ENCODE results near the gene JAKMIP1.

Gene JAKMIP1

DNA sequence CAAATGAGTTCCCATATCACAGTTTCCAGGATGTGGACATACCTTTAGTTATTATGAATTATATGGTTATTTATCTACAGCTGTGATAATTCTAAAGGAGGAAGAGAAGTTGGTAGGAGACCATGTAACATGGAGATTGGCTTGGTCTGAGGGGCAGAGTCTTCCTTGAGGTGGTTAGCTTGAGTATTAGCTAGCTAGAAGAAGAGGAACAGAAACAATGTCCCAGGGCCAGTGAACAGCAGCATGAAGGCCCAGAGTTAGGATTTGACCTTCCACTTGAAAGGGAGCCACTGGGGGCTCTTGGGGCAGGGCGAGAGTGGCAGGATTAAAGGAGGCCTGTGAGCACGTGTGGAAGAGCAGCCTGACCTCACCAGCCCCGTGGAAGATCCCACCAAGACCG, 5.6 kb upstream of the JAKMIP1 start:
- H3K36me3 ChIP-seq (ENCODE audit: low read depth), result no peaks in the 10 kb centered on the region
- H3K4me3 ChIP-seq (ENCODE audit: severe bottlenecking), result no peak overlapping the region
- H3K27me3 ChIP-seq (ENCODE audit: insufficient read depth, poor library complexity, severe bottlenecking), result peaks cover 12% of the 10 kb centered on the region
- no peaks in the 10 kb centered on the region for H3K4me1 ChIP-seq (ENCODE audit: insufficient read depth, poor library complexity, severe bottlenecking)
- no peaks in the 10 kb centered on the region for H3K9me3 ChIP-seq (ENCODE audit: severe bottlenecking)
- DNase-seq (ENCODE audit: low spot score), result no peak
- ATAC-seq (ENCODE audit: low read depth), result no peak
- no peak overlapping the region for H3K27ac ChIP-seq (ENCODE audit: poor library complexity, severe bottlenecking)
- TF ChIP-seq, protein P1, sequence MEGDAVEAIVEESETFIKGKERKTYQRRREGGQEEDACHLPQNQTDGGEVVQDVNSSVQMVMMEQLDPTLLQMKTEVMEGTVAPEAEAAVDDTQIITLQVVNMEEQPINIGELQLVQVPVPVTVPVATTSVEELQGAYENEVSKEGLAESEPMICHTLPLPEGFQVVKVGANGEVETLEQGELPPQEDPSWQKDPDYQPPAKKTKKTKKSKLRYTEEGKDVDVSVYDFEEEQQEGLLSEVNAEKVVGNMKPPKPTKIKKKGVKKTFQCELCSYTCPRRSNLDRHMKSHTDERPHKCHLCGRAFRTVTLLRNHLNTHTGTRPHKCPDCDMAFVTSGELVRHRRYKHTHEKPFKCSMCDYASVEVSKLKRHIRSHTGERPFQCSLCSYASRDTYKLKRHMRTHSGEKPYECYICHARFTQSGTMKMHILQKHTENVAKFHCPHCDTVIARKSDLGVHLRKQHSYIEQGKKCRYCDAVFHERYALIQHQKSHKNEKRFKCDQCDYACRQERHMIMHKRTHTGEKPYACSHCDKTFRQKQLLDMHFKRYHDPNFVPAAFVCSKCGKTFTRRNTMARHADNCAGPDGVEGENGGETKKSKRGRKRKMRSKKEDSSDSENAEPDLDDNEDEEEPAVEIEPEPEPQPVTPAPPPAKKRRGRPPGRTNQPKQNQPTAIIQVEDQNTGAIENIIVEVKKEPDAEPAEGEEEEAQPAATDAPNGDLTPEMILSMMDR (IDR thresholded peaks at IDR 0.05; ENCODE audit: poor library complexity, severe bottlenecking), result no peak

DNA sequence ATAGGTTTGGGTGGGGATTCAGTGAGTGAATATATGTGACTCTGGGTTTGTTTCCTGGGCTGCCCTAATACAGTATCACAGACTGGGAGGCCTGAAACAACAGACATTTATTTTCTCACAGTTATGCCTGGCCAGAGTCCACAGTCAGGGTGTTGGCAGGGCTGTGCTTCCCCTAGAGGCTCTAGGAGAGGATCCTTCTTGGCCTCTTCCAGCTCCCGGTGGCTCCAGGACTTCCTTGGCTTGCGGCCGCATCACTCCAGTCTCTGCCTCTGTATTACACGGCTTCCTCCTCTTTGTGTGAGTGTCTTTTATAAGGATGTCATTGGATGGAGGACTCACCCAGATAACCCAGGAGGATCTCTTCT, 5.2 kb upstream of the JAKMIP1 start:
- Histone ChIP-seq H3K36me3 (ENCODE audit: low read depth) (no peaks in the 10 kb centered on the region), H3K27me3 (ENCODE audit: insufficient read depth, poor library complexity, severe bottlenecking) (peaks cover 14% of the 10 kb centered on the region), H3K4me3 (ENCODE audit: severe bottlenecking) (no peak overlapping the region), H3K4me1 (ENCODE audit: insufficient read depth, poor library complexity, severe bottlenecking) (no peaks in the 10 kb centered on the region), H3K9me3 (ENCODE audit: severe bottlenecking) (no peaks in the 10 kb centered on the region), H3K27ac (ENCODE audit: poor library complexity, severe bottlenecking) (no peak overlapping the region)
- DNase-seq (ENCODE audit: low spot score) (no peak), ATAC-seq (ENCODE audit: low read depth) (no peak)
- TF ChIP-seq, protein P1 (IDR thresholded peaks at IDR 0.05; ENCODE audit: poor library complexity, severe bottlenecking), result no peak

DNA sequence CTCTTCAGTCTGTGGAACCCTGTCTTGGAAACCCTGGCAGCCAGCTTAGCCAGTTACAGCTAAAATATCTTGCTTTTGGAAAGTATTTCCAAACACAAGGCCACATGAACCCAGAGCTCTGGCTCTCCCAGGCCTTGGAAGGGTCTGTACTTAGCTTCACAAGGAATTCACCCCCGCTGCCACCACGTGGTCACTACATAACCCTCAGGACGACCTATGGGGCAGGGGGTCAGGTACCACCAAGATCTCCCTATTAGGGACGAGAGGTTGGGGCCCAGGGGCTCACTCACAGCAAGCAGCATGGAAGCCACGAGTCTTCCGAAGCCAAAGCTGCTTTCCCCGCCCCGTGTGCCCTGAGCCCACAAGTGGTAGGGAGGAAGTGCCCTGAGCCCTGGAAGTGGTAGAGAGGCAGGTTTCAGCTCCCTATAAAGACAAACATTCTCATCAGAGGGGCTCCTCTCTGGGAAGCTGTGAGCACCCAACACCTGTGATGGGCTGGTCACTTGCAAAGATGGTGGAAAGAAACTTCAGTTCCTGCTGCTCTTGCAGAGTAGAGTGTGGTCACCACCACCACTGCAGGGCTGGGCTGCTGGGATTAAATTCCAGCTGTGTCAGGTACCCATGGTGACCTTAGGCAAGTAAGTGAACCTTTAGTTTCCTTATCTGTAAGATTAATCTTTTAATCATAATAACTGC, 4.7 kb upstream of the JAKMIP1 start:
- ATAC-seq (ENCODE audit: low read depth) (no peak), DNase-seq (ENCODE audit: low spot score) (no peak)
- no peaks in the 10 kb centered on the region for H3K4me1 ChIP-seq (ENCODE audit: insufficient read depth, poor library complexity, severe bottlenecking)
- no peak overlapping the region for H3K27ac ChIP-seq (ENCODE audit: poor library complexity, severe bottlenecking)
- no peak overlapping the region for H3K4me3 ChIP-seq (ENCODE audit: severe bottlenecking)
- TF ChIP-seq, protein P1 (IDR thresholded peaks at IDR 0.05; ENCODE audit: poor library complexity, severe bottlenecking), result no peak
- H3K27me3 ChIP-seq (ENCODE audit: insufficient read depth, poor library complexity, severe bottlenecking), result peaks cover 14% of the 10 kb centered on the region
- H3K9me3 ChIP-seq (ENCODE audit: severe bottlenecking), result no peaks in the 10 kb centered on the region
- no peaks in the 10 kb centered on the region for H3K36me3 ChIP-seq (ENCODE audit: low read depth)

DNA sequence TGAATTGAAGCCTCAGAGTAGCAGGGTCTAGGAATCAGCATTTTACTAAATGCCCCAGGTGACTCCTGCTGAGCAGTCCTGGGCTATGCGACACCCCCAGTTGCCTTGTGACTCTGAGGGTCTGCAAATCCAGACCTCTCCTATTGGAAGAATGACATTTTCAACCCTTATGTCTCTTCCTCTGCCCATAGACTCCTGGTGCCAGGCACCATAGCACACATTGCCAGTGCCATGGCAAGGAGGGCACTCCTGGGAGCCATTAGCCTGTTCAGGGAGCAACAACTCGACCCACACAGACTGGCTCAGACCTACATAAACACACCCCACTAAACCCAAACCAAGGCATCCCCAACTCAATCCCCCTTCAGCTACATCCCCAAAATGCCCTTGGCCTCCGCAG, 3.7 kb upstream of the JAKMIP1 start:
- Histone ChIP-seq H3K4me3 (ENCODE audit: severe bottlenecking) (no peak overlapping the region), H3K27me3 (ENCODE audit: insufficient read depth, poor library complexity, severe bottlenecking) (peaks cover 19% of the 10 kb centered on the region), H3K4me1 (ENCODE audit: insufficient read depth, poor library complexity, severe bottlenecking) (no peaks in the 10 kb centered on the region), H3K36me3 (ENCODE audit: low read depth) (no peaks in the 10 kb centered on the region), H3K9me3 (ENCODE audit: severe bottlenecking) (no peaks in the 10 kb centered on the region), H3K27ac (ENCODE audit: poor library complexity, severe bottlenecking) (no peak overlapping the region)
- TF ChIP-seq, protein P1 (IDR thresholded peaks at IDR 0.05; ENCODE audit: poor library complexity, severe bottlenecking), result no peak
- ATAC-seq (ENCODE audit: low read depth) (no peak), DNase-seq (ENCODE audit: low spot score) (no peak)

DNA sequence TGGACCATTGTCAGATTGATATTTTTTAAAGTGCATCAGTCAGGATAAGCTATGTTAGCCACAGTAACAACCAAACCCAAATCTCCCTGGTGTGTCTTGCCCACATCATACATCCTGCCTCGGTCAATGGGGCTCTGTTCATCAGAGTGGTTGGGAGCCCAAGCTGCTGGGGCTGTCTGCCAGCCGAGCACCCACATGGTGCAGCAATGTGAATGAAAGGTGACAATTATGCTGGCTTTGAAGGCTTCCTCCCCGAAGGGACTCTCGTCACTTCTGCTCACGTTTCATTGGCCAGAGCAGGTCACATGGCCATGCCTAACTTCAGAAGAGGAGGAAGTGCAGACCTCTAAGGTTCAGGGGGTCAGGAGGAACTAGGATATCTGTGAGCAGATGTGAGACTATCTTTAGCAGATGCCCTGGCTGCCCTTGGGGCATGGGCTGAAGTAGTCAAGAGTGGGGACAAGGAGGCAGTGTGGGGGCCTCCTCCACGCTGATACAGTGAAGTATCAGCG, 1.3 kb upstream of the JAKMIP1 start:
- TF ChIP-seq, protein P1 (IDR thresholded peaks at IDR 0.05; ENCODE audit: poor library complexity, severe bottlenecking), result no peak
- Histone ChIP-seq H3K9me3 (ENCODE audit: severe bottlenecking) (no peaks in the 10 kb centered on the region), H3K27ac (ENCODE audit: poor library complexity, severe bottlenecking) (no peak overlapping the region), H3K36me3 (ENCODE audit: low read depth) (no peaks in the 10 kb centered on the region), H3K4me1 (ENCODE audit: insufficient read depth, poor library complexity, severe bottlenecking) (no peaks in the 10 kb centered on the region), H3K27me3 (ENCODE audit: insufficient read depth, poor library complexity, severe bottlenecking) (peaks cover 40% of the 10 kb centered on the region), H3K4me3 (ENCODE audit: severe bottlenecking) (no peak overlapping the region)
- ATAC-seq (ENCODE audit: low read depth), result no peak
- no peak for DNase-seq (ENCODE audit: low spot score)
